Measurements from ENCODE around the gene IVD.

Gene IVD

DNA sequence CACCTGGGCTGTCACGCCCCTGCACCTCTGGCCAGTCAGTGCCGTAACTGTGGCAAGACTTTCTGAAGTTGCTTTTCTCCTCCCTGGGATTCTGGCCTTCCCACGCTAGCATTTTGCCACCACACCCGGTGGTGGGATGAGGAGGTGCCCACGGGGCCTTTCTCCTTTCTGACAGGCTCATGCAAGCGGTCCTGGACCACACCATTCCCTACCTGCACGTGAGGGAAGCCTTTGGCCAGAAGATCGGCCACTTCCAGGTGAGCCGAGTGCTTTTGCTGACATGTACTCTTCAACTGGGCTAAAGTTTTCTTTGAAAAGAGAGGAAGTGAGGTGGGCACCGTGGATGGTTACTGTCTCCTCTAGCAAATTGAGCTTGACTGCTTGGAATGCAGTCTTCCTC is 9.6 kb downstream of the IVD start:
- TF ChIP-seq RARB (CRISPR knock-in tag; IDR thresholded peaks at IDR 0.05): no peak

DNA sequence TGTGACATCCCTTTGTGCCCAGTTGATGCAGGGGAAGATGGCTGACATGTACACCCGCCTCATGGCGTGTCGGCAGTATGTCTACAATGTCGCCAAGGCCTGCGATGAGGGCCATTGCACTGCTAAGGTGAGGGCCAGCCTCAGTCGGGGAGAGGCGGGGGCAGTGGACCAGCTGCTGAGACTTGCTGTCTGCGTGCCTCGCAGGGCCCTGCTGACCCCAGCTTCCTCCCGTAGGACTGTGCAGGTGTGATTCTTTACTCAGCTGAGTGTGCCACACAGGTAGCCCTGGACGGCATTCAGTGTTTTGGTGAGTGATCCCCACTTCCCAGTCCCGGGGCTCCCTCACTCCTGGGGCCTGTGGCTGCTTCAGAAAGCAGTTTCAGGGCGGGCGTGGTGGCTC is 10.5 kb downstream of the IVD start:
- TF ChIP-seq ZFP3 (CRISPR knock-in tag; IDR thresholded peaks at IDR 0.05): no peak
- no peak for ATAC-seq

More for the DNA sequence above, 9.6 kb downstream of the IVD start:
- ATAC-seq: no peak

DNA sequence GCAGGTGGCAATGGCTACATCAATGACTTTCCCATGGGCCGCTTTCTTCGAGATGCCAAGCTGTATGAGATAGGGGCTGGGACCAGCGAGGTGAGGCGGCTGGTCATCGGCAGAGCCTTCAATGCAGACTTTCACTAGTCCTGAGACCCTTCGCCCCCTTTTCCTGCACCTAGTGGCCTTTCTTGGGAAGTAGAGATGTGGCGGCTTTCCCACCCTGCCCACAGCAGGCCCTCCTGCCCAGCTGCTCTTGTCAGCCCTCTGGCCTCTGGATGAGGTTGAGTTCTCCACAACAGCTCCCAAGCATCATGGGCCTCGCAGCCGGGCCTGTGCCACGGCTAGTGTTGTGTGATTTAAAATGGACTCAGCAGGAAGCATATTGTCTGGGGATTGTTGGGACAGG is 12.5 kb downstream of the IVD start:
- TF ChIP-seq TOX (CRISPR knock-in tag; IDR thresholded peaks at IDR 0.05; ENCODE audit: borderline replicate concordance) (no peak), ZNF70 (CRISPR knock-in tag; IDR thresholded peaks at IDR 0.05) (no peak), ZC3H10 (CRISPR knock-in tag; IDR thresholded peaks at IDR 0.05) (no peak), BACH2 (CRISPR knock-in tag; IDR thresholded peaks at IDR 0.05; ENCODE audit: borderline replicate concordance) (no peak), TCF4 (CRISPR knock-in tag; IDR thresholded peaks at IDR 0.05; ENCODE audit: borderline replicate concordance) (no peak), ZFP30 (CRISPR knock-in tag; IDR thresholded peaks at IDR 0.05) (no peak), SNAI2 (CRISPR knock-in tag; IDR thresholded peaks at IDR 0.05) (no peak), ZNF8 (CRISPR knock-in tag; IDR thresholded peaks at IDR 0.05) (no peak)
- TF ChIP-seq, protein P1, sequence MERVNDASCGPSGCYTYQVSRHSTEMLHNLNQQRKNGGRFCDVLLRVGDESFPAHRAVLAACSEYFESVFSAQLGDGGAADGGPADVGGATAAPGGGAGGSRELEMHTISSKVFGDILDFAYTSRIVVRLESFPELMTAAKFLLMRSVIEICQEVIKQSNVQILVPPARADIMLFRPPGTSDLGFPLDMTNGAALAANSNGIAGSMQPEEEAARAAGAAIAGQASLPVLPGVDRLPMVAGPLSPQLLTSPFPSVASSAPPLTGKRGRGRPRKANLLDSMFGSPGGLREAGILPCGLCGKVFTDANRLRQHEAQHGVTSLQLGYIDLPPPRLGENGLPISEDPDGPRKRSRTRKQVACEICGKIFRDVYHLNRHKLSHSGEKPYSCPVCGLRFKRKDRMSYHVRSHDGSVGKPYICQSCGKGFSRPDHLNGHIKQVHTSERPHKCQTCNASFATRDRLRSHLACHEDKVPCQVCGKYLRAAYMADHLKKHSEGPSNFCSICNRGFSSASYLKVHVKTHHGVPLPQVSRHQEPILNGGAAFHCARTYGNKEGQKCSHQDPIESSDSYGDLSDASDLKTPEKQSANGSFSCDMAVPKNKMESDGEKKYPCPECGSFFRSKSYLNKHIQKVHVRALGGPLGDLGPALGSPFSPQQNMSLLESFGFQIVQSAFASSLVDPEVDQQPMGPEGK (CRISPR knock-in tag; IDR thresholded peaks at IDR 0.05; ENCODE audit: borderline replicate concordance): no peak
- no peak for ATAC-seq

DNA sequence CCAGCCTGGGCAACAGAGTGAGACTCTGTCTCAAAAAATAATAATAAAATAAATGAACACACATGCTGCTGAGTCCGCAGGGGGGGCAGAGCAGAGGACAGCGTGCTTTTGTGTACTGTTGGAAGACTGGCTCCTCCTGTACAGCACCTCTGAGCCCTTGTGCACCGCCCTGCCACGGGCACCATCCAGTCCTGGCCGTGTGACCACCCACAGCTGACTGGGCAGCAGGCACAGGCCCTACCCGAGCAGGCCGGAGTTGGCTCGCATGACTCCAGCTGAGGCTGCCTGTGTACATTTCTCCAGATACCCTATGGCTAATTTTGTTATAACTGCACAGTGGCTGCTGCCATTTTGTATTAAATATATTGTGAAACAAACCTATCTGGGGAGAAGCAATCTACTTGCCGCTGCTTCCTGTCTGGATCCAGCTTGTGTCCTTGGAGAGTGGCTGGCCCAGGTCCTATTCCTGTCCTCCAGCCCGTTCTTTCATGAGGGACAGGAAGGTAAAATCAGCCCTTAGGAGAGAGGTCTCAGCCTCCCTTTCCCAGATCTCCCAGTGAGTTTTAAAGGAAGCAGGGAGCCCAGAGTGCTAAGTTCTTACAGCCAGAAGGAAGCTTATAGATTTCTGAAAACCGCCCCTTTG is 14.6 kb downstream of the IVD start:
- no peak for ATAC-seq
- no peak for TF ChIP-seq OSR1 (CRISPR knock-in tag; IDR thresholded peaks at IDR 0.05)
- no peak for TF ChIP-seq ESRRG (CRISPR knock-in tag; IDR thresholded peaks at IDR 0.05)
- no peak for TF ChIP-seq TCF4 (CRISPR knock-in tag; IDR thresholded peaks at IDR 0.05; ENCODE audit: borderline replicate concordance)
- TF ChIP-seq PPARA (CRISPR knock-in tag; IDR thresholded peaks at IDR 0.05; ENCODE audit: borderline replicate concordance): no peak
- TF ChIP-seq RARB (CRISPR knock-in tag; IDR thresholded peaks at IDR 0.05): no peak
- no peak for TF ChIP-seq TOX (CRISPR knock-in tag; IDR thresholded peaks at IDR 0.05; ENCODE audit: borderline replicate concordance)
- TF ChIP-seq, protein P1 (CRISPR knock-in tag; IDR thresholded peaks at IDR 0.05; ENCODE audit: borderline replicate concordance): no peak
- no peak for TF ChIP-seq ARNTL (CRISPR knock-in tag; IDR thresholded peaks at IDR 0.05; ENCODE audit: borderline replicate concordance, low read depth)
- no peak for TF ChIP-seq ZFP30 (CRISPR knock-in tag; IDR thresholded peaks at IDR 0.05)
- TF ChIP-seq, protein P2, sequence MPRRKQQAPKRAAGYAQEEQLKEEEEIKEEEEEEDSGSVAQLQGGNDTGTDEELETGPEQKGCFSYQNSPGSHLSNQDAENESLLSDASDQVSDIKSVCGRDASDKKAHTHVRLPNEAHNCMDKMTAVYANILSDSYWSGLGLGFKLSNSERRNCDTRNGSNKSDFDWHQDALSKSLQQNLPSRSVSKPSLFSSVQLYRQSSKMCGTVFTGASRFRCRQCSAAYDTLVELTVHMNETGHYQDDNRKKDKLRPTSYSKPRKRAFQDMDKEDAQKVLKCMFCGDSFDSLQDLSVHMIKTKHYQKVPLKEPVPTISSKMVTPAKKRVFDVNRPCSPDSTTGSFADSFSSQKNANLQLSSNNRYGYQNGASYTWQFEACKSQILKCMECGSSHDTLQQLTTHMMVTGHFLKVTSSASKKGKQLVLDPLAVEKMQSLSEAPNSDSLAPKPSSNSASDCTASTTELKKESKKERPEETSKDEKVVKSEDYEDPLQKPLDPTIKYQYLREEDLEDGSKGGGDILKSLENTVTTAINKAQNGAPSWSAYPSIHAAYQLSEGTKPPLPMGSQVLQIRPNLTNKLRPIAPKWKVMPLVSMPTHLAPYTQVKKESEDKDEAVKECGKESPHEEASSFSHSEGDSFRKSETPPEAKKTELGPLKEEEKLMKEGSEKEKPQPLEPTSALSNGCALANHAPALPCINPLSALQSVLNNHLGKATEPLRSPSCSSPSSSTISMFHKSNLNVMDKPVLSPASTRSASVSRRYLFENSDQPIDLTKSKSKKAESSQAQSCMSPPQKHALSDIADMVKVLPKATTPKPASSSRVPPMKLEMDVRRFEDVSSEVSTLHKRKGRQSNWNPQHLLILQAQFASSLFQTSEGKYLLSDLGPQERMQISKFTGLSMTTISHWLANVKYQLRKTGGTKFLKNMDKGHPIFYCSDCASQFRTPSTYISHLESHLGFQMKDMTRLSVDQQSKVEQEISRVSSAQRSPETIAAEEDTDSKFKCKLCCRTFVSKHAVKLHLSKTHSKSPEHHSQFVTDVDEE (CRISPR knock-in tag; IDR thresholded peaks at IDR 0.05): no peak
- TF ChIP-seq, protein P3, sequence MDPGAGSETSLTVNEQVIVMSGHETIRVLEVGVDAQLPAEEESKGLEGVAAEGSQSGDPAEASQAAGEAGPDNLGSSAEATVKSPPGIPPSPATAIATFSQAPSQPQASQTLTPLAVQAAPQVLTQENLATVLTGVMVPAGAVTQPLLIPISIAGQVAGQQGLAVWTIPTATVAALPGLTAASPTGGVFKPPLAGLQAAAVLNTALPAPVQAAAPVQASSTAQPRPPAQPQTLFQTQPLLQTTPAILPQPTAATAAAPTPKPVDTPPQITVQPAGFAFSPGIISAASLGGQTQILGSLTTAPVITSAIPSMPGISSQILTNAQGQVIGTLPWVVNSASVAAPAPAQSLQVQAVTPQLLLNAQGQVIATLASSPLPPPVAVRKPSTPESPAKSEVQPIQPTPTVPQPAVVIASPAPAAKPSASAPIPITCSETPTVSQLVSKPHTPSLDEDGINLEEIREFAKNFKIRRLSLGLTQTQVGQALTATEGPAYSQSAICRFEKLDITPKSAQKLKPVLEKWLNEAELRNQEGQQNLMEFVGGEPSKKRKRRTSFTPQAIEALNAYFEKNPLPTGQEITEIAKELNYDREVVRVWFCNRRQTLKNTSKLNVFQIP (CRISPR knock-in tag; IDR thresholded peaks at IDR 0.05; ENCODE audit: borderline replicate concordance, low read depth): no peak
- no peak for TF ChIP-seq ZC3H10 (CRISPR knock-in tag; IDR thresholded peaks at IDR 0.05)
- TF ChIP-seq ZNF70 (CRISPR knock-in tag; IDR thresholded peaks at IDR 0.05): no peak
- no peak for TF ChIP-seq ZNF8 (CRISPR knock-in tag; IDR thresholded peaks at IDR 0.05)
- TF ChIP-seq, protein P4, sequence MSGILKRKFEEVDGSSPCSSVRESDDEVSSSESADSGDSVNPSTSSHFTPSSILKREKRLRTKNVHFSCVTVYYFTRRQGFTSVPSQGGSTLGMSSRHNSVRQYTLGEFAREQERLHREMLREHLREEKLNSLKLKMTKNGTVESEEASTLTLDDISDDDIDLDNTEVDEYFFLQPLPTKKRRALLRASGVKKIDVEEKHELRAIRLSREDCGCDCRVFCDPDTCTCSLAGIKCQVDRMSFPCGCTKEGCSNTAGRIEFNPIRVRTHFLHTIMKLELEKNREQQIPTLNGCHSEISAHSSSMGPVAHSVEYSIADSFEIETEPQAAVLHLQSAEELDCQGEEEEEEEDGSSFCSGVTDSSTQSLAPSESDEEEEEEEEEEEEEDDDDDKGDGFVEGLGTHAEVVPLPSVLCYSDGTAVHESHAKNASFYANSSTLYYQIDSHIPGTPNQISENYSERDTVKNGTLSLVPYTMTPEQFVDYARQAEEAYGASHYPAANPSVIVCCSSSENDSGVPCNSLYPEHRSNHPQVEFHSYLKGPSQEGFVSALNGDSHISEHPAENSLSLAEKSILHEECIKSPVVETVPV (CRISPR knock-in tag; IDR thresholded peaks at IDR 0.05): no peak
- TF ChIP-seq ZNF565 (CRISPR knock-in tag; conservative IDR thresholded peaks at IDR 0.05; ENCODE audit: low read depth): no peak
- no peak for TF ChIP-seq GLIS3 (CRISPR knock-in tag; IDR thresholded peaks at IDR 0.05)
- no peak for TF ChIP-seq SNAI2 (CRISPR knock-in tag; IDR thresholded peaks at IDR 0.05)
- no peak for TF ChIP-seq ISL1 (CRISPR knock-in tag; IDR thresholded peaks at IDR 0.05)
